PFSK-1 (cell line): Measurements from ENCODE around the gene DPH7.

Source experiments
- POLR2AphosphoS5 ChIP-seq: IDR thresholded peaks from 2 replicates; pipeline ENCODE4 v1.6.1; 2012; ENCODE audit warnings: low read depth, mild to moderate bottlenecking, control low read depth, low read length, moderate library complexity
- TAF1 ChIP-seq: IDR thresholded peaks from 2 replicates; pipeline ENCODE4 v1.6.1; 2012; ENCODE audit warnings: low read length, control low read depth, borderline replicate concordance; ENCODE audit not compliant: insufficient read depth

DNA sequence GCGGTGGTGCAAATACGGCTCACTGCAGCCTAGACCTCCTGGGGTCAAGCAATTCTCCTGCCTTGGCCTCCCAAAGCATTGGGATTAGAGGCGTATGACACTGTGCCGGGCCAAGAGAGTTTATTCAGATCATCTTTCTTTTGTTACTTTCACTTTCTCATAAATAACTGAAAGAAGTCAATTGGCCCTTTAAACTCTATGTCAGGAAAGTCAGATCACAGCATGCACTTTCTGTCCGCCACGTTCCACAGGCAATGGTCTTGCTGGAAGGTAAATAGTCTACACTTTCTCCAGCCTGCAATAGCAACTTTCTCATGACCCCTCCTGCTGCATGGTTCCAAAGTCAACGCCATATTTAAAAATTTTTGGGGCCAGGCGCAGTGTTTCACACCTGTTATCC, 20.2 kb upstream of the DPH7 start:
- TF ChIP-seq TAF1 (no peak), POLR2AphosphoS5 (no peak)
